Umbilical cord (tissue), 2 donors: ENCODE measurements around the gene CFLAR. TPM values are rescaled to one million over a fixed set of nuclear protein-coding genes. Genes with fewer than 3 reads are reported as not detected.
"Not testable (repeated sequence)": the region's sequence is repeated elsewhere in the genome, so short reads cannot be mapped to it uniquely, and the experiment has no call there.

Experiments used
- DNase-seq: peaks from one replicate; pipeline ENCODE4 v3.0.0-alpha.2; 2015; ENCODE audit warnings: low spot score
- total RNA-seq: library from RNA; depleted of rRNA; stranded (reverse); fragments of >200 nt; gene quantifications from one replicate; pipeline ENCODE4 v1.2.3, GENCODE V29; 2014; ENCODE audit warnings: low replicate concordance; ENCODE audit not compliant: insufficient read depth

Gene CFLAR
- total RNA-seq, 1 donor from 2014 or later: 103 TPM

DNA sequence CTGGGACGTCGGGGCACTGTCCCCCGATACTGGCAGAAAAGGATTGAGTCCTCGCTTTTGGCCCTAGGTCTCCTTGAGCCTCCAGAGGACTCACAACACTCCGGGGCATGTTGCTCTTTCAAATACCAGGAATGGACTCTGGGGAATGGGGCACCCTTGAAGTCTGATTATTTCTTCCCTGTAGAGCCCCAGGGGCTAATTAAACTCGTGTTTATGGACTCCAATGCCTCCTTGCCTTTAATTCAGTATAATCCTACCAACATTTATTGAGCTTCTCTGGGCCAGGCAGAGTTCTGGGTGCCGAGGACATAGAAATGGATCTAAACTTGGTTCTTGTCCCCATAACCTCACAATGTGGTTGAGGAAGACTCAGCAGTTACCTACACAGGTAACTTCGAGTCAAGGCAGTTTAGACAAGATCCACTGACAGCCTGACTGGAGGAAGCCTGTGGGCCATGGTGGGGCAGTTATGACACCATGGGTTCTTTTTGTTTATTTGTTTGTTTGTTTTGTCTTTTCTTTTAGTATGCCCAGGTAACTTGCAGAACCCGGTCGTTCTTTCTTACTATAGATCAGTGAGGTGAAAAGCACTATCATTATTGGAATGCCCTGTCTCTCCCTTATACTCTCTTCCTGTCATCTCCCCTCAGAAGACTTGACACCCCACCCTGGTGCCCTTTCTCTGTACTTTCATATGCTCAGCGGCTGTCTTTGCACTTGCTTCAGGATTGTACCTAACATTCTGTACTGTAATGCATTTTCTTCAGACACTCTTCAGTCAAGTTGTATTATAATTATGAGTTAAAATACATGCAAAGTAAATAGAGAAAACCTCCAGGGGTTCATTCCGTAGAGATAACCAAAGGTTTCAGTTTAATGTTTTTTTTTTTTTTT, 3.2 kb downstream of the CFLAR start:
- DNase-seq: peak; percentile 40

DNA sequence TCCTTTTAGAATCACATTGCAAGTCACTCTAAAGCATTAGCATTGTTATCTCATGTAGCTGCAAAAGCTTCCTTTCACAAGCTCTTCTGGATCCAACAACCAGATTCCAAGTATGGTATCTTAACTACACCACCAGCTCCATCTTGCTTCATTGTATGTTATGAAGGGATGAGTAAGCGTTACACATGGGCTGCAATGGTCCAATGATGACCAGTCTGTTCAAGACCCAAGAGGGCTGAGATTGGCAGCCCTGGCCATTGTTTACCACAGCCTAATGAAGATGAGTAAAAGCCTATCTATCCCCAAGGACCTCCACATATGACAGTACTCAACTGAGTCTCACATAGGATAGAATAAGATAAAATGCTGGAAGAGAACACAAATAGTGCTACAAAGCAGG, 6.3 kb downstream of the CFLAR start:
- no peak for DNase-seq

DNA sequence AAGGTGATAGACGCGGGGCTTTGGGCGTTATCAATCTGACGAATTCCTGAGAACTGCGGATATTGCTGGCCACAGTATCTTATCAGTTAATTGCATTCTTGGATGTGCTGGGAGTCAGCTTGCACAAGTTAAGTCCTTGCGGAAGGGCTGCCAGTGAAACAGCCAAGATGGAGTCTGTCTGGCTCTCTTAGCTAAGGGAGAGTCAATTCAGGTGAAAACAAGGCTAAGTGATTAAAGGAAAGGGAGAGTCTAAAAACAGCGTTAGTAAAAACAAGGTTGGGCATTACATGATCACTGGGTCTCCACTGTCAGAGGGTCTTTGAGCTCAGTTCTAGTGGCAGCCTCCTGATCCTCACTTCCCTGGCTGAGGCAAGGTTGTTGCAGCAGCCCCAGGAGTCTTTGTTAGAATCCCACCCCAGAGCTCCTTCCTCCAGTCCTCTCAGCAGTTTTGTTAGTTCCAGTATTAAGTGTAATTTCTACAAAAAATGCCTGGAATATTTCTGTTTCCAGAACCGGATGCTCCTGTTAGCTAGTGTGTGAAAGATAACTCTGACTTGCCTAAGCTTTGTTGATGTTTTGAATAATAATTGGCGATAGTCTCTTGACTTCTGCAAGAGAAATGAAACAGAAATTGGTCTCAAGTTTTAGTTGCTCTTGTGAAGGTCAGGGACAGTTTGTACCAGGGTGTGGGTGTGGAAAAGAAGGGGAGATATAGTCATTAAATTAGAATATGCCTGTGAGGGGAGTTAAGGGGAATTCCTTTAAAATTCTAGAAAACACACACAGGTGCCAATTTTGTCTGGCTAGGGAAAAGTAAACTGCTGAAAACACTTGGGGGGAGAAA, 10.6 kb downstream of the CFLAR start:
- peak; percentile 50 for DNase-seq

DNA sequence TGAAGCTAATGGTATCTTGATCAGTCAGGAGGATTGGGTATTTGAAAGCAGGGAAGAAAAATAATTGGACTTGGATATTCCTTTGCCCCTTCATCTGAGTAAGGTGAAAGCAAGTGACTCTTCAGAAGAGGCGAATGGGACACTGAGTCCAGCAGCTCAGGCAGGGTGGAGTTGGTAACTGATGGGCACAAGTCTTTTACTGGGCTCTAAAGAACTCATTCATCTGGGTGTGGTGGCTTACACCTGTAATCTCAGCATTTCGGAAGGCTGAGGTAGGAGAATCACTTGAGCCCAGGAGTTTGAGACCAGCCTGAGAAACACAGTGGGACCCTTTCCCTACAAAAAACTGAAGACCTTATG, 11.2 kb downstream of the CFLAR start:
- no peak for DNase-seq

DNA sequence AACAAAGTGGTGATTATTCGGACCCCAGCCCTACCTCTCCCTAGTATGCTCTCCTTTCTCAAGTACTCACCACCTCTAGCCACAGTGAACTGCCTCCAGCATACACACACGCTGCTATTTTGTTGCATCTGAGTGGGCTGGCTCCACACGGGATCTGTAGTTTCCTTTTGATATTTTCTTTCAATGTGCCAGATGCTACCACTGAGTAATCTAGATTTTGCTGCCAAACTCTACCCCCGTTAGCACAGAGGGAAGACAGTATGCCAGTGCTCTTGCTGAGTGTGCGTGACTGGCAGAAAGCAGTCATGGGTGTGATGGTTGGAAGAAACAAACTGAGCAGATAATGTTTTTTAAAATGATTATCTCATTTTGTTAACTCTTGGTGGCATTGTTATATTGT, 11.6 kb downstream of the CFLAR start:
- DNase-seq: no peak

DNA sequence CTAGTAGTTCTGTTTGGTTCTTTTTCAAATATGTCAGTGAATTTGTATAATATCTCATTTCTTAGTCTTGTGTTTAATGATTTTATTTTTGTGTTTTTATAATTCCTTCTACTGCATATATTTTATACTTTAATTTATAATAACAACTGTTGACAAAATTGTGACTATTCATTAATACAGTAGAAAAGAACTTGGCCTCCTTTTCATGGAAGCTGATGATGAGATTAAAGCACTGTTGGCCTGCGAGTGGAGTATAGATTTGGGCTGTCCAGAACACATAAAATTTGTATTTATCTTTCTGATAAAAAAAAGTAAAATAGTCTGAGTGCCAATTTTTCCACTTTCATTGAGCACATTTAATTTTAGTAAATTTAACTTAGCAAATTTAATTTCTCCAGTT, 12.1 kb downstream of the CFLAR start:
- DNase-seq: no peak

DNA sequence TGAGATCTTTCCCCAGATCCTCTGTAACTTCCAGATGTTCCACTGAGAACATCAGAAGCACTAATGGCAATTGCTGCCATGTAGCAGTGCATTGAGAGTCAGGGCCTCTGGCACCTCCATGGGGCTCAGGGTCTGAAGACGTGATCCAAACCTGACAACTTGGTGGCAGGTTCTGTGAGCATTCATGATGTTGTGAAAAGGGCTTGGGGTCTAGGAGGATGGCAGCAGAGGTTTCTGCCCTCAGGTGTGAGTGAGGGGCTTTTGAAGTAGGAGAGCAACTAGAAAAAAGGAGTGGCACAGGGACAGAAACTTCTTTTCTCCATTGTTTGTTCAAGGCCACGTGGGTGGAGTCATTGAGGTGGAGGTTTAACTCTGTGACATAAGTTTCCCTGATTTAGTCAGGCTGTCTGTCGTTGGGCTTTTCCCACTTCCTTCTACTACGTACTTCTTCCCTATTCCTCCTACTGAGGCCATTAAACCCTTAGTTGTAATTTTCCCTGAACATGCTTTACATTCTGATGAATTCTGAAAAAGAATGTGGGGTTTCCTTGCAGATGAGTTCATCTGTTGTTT, 13.1 kb downstream of the CFLAR start:
- DNase-seq: peak; percentile 35

DNA sequence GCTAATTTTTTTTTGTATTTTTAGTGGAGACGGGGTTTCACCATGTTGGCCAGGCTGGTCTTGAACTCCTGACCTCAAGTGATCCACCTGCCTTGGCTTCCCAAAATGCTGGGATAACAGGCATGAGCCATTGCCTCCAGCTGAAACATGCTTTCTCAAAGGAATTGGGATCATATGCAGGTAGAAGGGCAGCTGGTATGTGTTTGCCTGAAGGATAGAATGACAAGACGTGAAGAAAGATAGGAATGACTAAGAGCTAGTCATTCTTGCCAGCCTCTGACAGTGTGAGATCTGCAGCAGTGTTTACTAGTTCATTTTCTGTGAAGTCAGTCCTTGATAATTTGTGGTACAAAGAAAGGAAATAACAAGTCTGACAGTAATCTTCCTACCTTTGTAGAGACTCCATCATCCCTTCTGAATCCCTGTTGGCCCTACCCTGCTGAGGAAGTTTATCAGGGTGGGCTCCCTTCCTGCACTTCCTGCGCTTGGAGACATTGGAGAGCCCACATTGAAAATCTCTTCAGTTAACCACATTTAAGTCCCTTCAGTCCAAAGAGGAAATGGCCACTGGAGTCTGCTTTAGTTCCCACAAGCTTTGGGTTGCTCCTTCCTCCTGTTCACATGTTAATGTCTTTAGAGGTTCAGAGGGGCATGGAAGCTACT, 14.7 kb downstream of the CFLAR start:
- DNase-seq: peak; percentile 40

DNA sequence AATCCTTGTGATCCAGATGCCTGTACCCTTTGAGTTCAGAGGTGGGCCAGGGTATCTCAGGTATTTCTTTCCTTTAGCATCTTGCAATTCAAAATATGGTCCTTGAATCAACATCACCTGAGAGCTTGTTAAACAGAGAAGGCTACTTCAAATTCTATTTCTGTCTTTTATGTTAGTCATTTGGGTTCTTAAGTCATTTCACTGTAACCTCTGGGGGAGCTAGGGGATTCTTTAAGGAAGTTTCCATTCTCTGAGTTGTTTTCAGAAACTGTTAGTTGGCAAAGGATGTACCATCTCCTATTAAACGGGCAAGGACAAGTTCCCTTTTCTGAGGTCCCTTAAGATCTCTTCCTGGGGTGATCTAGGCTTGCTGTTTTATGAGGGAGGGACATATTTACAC, 16.6 kb downstream of the CFLAR start:
- no peak for DNase-seq

DNA sequence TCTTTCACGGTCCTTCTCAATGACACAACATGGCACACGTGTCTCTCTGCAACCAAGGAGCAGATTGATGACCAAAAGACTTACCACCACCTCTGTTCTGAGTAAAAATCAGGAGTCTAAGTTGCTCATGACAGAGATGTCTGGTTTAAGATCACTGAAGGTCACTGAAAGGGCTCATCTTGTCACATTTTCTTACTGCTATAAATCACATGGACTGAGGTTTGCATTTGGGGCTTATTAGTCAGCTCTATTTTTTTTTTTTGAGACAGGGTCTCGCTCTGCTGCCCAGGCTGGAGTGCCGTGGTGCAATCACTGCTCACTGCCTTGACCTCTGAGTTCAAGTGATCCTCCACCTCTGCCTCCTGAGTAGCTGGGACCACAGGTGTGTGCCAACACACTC, 19.4 kb downstream of the CFLAR start:
- no peak for DNase-seq

DNA sequence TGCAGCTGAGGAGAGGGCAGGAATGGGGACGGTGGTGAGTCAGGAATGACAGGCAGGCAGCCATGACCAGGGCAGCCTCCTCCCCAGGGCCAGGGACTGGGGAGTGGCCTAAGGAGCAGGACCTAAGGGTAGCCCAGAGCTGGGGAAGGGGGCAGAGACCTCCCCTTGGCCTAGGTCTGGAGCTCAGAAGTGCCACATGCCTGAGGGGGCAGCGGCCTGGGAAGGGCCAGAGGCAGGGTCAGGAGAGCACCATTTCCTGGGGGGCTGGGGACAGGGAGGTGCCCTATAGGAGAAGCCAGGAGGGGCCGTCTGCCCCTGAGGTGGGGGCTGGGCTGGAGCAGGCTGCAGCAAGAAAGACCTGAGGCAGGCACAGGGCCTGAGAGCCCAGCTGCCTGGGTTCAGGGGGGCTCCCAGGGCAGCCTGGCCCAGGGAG, 20.9 kb downstream of the CFLAR start:
- DNase-seq: no peak

DNA sequence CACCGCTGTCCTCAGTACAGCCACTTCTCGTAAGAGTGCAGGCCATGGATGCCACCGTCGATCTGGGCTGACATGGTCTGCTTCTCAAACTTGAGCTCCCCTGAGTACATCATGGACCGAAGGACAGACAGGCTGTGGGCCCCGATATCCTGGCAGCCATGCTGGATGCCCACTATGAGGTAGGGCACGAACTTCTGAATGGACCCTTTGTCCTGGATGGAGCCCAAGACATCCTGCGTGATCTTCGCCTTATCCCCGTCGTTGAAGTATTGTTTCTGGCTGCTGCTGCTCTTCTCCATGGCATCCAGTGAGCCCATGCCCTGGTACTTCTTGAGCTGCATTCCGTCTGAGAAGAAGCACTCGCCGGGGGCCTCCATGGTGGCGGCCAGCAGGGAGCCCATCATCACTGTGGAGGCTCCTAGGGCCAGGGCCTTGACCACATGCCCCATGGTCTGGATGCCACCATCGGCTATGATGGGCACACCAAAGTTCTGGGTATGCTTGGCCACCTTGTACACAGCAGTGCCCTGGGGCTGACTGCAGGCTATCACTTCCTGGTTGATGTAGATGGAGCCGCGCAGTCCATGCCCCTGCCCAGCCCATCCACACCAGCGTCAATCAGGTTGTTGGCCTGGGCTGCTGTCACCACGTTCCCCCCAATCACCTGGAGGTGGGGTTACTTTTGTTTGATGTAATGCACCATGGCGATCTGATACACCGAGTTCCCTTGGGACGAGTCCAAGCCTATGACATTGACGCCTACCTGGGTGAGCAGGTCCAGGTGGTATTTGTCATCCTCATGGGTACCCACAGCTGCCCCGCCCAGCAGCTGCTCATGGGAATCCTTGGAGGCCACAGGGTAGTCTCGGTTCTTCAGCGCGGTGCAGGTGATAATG, 21.8 kb downstream of the CFLAR start:
- DNase-seq: no peak

DNA sequence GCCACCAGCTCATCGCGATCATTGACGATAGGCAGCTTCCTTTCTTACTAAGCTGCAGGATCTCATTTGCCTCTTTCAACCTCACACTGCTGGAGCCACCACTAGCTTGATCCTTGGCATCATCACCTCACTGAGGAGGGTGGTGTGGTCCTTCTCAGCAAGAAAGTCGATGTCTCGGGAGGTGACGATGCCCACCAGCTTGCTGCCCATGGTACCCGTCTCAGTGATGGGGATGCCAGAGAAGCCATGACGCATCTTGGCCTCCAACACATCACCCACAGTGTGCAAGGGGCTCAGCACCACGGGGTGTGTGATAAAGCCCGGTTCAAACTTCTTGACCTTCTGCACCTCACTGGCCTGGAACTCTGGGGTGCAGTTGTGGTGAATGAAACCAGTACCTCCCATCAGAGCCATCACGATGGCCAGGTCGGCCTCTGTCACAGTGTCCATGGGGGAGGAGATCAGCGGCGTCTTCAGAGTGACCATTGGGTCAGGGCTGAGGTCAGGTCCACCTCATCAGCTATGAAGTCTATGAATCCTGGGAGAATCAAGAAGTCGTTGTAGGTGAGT, 22.5 kb downstream of the CFLAR start:
- DNase-seq: no peak

DNA sequence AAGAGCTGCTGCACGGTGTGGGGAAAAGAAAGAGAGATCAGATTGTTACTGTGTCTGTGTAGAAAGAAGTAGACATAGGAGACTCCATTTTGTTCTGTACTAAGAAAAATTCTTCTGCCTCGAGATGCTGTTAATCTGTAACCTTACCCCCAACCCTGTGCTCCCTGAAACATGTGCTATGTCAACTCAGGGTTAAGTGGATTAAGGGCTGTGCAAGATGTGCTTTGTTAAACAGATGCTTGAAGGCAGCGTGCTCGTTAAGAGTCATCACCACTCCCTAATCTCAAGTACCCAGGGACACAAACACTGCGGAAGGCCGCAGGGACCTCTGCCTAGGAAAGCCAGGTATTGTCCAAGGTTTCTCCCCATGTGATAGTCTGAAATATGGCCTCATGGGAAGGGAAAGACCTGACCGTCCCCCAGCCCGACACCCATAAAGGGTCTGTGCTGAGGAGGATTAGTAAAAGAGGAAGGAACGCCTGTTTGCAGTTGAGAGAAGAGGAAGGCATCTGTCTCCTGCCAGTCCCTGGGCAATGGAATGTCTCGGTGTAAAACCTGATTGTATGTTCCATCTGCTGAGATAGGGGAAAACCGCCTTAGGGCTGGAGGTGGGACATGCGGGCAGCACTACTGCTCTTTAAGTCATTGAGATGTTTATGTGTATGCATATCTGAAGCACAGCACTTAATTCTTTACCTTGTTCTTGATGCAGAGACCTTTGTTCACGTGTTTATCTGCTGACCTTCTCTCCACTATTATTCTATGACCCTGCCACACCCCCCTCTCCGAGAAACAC, 23.2 kb downstream of the CFLAR start:
- not testable (repeated sequence) for DNase-seq

DNA sequence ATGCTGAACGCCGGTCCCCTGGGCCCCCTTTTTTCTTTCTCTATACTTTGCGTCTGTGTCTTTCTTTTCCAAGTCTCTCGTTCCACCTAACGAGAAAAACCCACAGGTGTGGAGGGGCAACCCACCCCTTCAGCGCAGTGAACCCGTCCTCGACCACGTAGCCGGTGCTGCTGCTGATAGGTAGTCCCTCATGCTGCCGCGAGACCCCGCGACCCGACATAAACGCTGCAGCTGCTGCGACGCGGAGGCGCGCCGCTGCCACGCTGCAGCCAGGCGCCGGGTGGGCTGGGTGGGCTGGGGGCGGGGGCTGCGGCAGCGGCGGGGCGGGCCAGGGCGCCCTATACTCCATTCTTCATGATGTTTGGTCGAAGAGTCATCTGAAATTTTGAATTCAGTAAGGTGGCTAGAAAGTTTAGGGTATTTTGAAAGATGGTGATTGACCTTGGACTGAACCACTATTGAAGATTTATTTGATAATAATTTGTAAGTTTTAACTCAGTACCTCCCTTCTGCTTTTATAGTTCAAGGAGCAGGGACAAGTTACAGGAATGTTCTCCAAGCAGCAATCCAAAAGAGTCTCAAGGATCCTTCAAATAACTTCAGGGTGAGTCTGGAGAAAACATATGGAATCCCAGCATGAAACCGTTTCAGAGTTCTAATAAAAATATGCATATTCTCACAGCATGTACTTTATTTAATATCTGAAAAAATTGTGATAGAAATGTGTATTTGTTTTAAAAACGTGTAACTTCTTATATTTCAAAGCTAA, 24.1 kb downstream of the CFLAR start:
- no peak for DNase-seq

DNA sequence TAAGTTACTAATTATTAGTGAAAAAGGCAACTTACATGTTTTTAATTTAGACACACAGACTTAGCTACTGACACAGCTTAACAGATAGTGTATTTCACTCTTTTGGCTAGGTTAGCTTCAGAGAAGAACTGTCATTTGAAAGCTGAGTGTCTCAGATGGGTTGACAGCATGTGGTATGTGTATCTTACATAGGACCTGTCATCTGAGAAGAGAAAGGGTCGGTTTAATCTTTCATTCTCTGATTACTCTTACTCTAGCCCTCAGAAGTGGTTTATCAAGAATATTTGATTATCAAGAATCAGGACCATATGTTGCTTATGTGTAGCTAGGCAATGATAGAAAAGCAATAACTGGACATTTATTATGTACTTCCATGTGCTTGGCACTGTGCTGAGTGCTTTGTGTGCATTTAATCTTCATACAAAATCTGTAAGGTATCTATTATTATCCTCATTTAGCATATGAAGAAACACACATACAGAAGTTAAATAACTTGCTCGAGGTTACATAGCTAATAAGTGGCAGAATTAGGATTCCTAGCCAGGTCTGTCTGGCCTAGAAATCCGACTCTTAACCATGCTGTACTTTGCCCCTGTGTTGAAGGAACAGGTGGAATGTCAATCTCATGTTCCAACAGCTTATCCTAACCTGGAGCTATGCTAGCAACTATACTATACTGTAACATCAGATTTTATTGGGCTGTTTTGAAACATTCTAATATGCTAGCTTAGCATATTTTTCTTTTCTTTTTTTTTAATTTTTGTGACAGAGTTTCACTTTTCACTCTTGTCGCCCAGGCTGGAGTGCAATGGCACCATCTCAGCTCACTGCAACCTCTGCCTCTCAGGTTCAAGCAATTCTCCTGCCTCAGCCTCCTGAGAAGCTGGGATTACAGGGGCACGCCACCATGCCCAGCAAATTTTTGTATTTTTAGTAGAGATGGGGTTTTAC, 28.4 kb downstream of the CFLAR start:
- no peak for DNase-seq

DNA sequence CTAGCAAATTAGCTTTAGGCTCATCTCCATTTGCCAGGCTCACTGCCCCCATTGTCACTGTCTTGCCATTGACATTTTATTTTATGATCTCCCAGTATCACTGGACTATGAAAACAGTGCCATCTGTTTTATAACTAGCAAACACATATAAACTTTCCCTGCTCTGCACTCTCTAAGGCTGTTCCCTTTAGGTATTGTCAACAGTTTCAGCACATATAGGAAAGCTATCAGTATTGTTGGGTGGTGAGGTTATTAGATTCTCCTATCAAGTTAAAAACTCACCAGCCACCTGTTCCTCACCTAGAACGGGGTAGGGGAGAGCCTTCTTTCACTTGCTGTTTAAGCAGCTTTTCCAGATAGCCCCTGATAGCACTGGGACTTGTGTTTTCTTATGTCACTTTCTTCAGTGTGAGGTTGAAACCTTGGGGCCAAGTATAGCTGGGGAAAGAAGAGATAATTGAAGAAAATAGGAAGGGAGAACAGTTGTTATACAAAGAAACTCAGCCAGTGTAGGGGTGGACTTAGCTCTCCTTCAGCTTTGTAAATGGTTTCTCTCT, 32.5 kb downstream of the CFLAR start:
- DNase-seq: no peak
